HG02885 (cell line): ENCODE measurements around the gene FCGR3B.
"Not testable (repeated sequence)": the region's sequence is repeated elsewhere in the genome, so short reads cannot be mapped to it uniquely, and the experiment has no call there.

Experiments
- ATAC-seq: cut with Tn5 transposase; IDR thresholded peaks from one replicate; pipeline ENCODE4 v1.9.1; 2021; ENCODE audit warnings: mild to moderate bottlenecking; ENCODE audit not compliant: unreplicated experiment, poor library complexity

FCGR3B gene

DNA sequence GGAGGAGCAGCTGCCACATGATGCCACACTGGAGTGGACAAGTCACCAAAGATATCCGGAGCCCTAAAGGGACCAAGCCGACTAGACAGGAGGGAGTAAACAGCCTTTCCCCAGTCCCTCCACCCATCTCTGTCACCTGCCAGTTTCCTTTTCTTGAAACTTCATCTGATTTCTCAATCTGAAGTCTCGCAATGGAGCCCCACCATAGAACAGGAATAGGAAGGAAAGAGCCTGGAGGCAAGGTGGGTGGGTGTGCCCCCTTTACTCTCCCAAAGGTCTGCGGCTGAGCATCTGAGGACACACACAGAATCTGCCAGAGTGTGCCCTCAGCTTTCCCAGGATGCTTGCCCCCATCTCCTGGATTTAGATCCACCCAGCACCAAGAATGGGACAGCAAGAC, at the start of gene FCGR3B:
Gene FCGR3B, minus strand, starts transcription at position 101 of the 400 bp plus-strand sequence. Its CDS starts 82 bp downstream, at position 19.
- ATAC-seq = no peak

GRCh38 chr1:161678500-161678899, 47.5 kb upstream of the FCGR3B start:
- ATAC-seq = no peak

- no peak for ATAC-seq
Observed at GRCh38 chr1:161676958-161677689, 46.1 kb upstream of the FCGR3B start.

- no peak for ATAC-seq
Observed at GRCh38 chr1:161676441-161676840, 45.5 kb upstream of the FCGR3B start.

DNA sequence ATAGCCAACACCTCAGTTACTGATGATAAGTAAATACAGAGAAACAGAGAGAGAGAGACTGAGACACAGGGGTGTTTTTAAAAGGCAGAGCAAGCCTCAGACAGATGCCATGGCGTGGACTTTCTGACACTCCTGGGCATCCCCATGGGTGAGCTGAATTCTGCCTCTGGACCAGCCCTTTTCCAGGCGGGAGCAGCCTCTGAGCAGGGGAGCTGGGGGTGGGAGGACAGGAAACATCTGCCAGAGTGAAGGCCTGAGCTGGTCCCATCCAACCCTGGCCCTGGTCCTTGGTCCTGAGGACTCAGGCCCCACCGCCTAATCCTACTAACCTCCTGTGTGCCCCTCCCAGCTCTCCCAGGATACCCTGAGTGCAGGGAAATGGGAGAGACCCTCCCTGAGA, 43.9 kb upstream of the FCGR3B start:
- ATAC-seq = not testable (repeated sequence)

DNA sequence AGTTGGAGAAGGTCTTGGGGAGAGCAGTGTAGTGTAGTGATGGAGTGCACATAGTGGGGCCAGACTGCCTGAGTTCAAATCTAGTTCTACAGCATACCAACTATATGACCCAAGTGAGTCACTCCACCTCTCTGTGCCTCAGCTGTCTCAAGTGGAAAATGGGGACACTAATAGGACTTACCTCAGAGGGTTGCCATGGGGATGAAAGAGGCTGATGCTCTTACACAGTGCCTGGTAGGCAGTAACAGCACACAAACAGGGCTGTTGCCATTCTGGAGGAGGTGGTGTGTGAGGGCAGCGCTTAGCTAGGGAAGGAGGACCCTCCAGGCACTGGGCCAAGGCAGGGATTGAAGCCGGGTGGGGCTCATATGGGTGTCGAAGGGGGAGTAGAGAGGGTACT, 43.5 kb upstream of the FCGR3B start:
- not testable (repeated sequence) for ATAC-seq

DNA sequence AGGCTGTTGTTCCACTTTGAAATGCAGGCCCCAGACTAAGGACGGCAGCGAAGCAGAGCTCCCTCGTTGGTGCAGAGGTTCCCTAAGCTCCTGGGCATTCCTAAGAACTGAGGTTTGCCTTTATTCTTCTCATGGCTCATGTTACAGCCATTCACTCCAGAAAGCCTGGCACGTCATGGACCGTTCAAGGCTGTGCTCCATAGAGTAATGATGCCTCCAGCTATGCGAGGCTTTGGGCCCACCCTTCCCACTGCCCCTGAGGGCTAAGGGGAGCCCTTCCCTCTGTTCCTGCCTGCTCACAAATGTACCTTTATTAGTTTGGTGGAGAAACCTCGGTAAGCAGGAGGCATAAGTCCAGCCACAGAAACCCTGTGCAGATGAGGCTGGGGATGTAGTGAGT, 42.5 kb upstream of the FCGR3B start:
- ATAC-seq = not testable (repeated sequence)

DNA sequence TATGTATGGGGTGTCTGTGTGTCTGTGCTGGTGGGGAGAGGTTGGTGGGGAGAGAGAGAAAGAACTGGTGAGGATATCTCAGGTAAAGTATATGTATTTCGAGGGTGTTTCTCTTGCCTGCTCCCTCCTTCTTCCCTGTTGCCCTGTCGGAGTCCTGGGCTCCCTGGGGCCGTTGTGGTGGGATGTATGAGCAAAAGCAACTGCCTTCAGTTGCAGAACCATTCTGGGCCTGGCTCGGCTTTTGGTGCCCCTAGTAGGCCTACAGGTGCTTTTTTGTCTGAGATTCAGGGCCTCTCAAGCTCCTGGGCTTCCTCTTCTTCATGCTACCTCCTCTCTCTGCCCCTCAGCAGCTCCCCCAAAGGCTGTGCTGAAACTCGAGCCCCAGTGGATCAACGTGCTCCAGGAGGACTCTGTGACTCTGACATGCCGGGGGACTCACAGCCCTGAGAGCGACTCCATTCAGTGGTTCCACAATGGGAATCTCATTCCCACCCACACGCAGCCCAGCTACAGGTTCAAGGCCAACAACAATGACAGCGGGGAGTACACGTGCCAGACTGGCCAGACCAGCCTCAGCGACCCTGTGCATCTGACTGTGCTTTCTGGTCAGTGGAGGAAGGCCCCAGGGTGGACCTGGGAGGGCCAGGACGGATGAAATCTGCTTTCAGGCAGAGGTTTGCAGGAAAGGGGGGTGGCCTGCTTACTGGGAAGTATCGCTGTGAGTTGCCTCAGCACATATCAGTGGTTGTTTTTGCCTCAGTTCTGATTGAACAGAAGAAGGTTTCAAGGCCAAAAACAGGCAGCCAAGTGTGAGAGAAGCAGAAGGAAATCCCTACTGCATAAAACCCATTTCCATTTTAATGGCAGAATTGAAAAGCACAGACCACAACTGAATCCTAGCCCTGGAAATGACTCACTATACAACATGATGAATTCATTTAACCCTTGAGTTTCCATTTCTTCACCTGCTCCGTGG, 40.4 kb upstream of the FCGR3B start:
- ATAC-seq = not testable (repeated sequence)

DNA sequence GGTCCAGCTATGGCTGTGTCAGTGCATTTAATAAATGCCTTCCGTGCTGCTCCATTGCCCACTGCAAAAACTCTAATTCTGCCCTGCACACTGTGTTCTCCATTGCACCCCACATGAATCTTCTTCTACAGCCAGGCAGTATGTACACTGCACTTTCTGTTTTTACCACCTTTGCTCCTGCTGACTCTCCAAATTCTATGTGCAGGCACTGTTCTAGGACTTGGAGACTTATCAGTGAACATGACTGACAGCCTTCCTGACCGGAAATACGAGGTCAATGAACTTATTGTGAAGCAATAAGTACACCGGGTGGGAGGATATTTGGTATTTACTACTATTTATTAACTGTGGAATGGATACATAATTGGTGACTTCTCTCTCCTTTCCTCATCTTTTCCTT, 33.7 kb upstream of the FCGR3B start:
- ATAC-seq = not testable (repeated sequence)

DNA sequence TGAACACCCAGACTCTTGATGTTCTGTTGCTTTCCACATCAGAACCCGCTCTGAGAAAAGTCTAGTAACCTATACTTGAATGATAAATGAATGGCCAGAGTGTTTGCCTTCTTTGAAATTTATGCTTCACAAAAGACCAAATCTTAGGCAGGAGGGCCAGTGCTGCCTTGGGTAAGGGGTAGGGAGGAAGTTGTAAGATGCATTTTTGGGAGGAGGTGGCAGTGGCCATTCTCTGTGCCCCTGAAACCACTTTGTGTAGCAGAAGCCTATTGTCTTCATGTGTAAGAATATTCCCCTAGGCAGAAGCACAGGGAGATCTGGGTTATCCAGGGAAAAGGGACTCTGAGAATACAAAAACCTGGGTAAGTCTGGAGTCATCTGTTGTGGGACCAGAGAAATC, 32.6 kb upstream of the FCGR3B start:
- ATAC-seq = not testable (repeated sequence)

DNA sequence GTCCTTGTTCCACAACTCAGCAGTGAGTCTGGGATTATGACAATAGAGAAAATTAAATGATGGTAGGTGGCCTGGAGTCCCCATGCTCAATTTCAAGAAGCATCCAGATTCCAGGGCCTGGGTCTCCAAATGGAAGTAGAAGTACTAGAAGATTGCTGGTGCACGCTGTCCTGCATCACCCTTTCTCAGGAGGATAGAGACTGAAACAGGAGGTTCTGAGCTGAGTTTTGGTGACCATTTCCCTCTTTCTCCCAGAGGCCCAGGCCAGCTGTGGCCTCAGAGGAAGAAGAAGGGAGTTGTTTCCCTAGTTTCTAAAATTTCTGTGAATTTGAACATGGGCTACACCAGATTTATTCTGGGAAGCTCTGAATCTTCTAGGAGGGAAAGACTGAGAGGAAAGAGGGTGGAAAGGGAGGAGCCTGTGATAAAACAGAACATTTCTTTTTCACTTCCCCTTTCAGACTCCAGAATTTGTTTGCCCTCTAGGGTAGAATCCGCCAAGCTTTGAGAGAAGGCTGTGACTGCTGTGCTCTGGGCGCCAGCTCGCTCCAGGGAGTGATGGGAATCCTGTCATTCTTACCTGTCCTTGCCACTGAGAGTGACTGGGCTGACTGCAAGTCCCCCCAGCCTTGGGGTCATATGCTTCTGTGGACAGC, 31.8 kb upstream of the FCGR3B start, which contains the start of gene FCGR2B:
Gene FCGR2B, plus strand, starts transcription at position 460 of the 656 bp plus-strand sequence. Its CDS starts 99 bp downstream, at position 559.
- ATAC-seq = peak; percentile 77

- ATAC-seq = not testable (repeated sequence)
Observed at GRCh38 chr1:161661660-161662311, 30.8 kb upstream of the FCGR3B start.

DNA sequence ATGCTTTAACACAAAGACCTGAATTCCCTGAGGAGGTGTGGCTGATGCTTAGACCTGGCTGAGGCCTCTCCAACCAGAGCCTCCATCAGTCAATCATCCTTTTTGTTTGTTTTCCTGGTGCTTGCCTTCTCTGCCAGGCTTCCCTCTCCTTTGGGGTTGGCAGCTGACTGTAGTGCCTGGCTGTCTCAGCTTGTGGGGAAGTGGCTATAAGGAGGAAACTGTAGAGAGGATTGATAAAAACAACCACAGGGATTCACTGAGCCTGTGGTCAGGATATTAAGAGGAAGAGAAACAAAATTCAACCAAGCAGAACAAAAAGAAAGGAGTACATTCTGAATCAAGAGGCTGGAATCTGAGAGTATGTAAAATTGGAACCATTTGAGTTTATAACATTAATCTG, 27.5 kb upstream of the FCGR3B start:
- ATAC-seq = not testable (repeated sequence)

- not testable (repeated sequence) for ATAC-seq
Observed at GRCh38 chr1:161653971-161654370, 23.0 kb upstream of the FCGR3B start.

DNA sequence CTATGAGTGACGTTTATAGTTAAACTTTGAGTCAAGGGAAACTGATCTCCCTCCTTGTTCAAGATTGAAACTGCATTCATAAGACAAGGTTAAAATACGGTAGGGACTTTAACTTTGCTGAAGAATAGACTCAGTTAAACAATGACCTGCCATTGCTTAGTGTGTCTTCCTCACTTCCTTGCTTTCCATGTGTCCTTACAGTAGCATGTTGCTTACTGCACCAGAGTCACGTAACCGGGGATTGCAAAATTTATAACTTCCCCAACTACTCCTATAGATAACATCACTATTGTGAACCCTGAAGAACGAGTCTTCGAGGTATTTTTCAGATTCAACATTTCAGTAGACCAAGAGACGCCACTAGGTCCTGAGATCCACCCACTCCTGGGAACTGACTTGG, 22.6 kb upstream of the FCGR3B start:
- not testable (repeated sequence) for ATAC-seq

GRCh38 chr1:161647507-161648360, 16.8 kb upstream of the FCGR3B start:
- ATAC-seq = not testable (repeated sequence)

DNA sequence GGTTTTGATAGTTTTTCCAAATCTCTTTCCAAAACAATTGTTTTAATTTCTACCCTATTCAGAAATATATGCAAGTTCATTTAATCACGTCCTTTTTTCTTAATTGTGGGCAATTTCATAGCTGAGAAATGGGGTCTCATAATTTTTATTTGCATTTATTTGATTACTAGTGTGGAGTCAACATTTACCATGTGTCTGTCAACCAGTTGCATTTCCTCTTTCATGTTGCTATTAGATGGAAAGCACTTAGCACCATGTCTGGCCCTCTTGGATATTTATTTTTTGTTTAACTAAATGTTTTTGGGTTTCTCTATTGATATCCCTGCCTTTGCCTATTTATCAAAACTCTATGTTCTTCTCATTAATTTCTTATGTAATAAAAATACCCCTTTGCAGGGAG, 13.9 kb upstream of the FCGR3B start:
- not testable (repeated sequence) for ATAC-seq

- not testable (repeated sequence) for ATAC-seq
Observed at GRCh38 chr1:161643481-161644208, 12.7 kb upstream of the FCGR3B start.
